Neural progenitor cell (in vitro differentiated cells): Measurements from ENCODE around the gene LDB2.

ENCODE experiments used
- EZH2 ChIP-seq: fragments of 200-600 bp; sonication (generic); IDR thresholded peaks from 2 replicates; pipeline ENCODE4 v1.6.1; 2017; ENCODE audit warnings: antibody characterized with exemption, mild to moderate bottlenecking, moderate library complexity
- TF ChIP-seq, protein P1 (sequence below): fragments of 200-600 bp; sonication (generic); IDR thresholded peaks from 2 replicates; pipeline ENCODE4 v1.5.1; 2017; ENCODE audit warnings: antibody characterized with exemption, mild to moderate bottlenecking

GRCh38 chr4:16550531-16550930, 347.9 kb downstream of the LDB2 start:
- no peak for TF ChIP-seq EZH2
- TF ChIP-seq, protein P1, sequence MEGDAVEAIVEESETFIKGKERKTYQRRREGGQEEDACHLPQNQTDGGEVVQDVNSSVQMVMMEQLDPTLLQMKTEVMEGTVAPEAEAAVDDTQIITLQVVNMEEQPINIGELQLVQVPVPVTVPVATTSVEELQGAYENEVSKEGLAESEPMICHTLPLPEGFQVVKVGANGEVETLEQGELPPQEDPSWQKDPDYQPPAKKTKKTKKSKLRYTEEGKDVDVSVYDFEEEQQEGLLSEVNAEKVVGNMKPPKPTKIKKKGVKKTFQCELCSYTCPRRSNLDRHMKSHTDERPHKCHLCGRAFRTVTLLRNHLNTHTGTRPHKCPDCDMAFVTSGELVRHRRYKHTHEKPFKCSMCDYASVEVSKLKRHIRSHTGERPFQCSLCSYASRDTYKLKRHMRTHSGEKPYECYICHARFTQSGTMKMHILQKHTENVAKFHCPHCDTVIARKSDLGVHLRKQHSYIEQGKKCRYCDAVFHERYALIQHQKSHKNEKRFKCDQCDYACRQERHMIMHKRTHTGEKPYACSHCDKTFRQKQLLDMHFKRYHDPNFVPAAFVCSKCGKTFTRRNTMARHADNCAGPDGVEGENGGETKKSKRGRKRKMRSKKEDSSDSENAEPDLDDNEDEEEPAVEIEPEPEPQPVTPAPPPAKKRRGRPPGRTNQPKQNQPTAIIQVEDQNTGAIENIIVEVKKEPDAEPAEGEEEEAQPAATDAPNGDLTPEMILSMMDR: no peak
